Ovary (tissue), 9 donors: ENCODE results near the gene ADCY1. TPM values are rescaled to one million over a fixed set of nuclear protein-coding genes. Genes with fewer than 3 reads are reported as not detected.

Experiments
- DNase-seq, 5 donors: peaks; one replicate each; pipeline ENCODE4 v3.0.0-alpha.2; 2019 to 2020
- H3K27ac ChIP-seq, 2 donors: fragments of 200-600 bp; one replicate each; pipeline versions ENCODE4 v1.5.1 to v1.8.0; 2019 to 2022
- H3K27me3 ChIP-seq: fragments of 200-600 bp; one replicate; pipeline ENCODE4 v1.8.0; 2022
- H3K36me3 ChIP-seq: fragments of 200-600 bp; sonication (generic); one replicate; pipeline ENCODE4 v1.5.1; 2019
- H3K4me1 ChIP-seq: one replicate; pipeline ENCODE4 v1.8.1; 2013; ENCODE audit warnings: mild to moderate bottlenecking, moderate library complexity; ENCODE audit not compliant: insufficient read depth
- H3K4me3 ChIP-seq: fragments of 200-600 bp; sonication (generic); one replicate; pipeline ENCODE4 v1.5.1; 2017
- H3K9me3 ChIP-seq, 2 donors: fragments of 200-600 bp in 1 of 2; sonication (generic) in 1 of 2; one replicate each; pipeline versions ENCODE4 v1.5.1 to v1.8.1; 2013 to 2019; ENCODE audit warnings: mild to moderate bottlenecking in 1 of 2, moderate library complexity in 1 of 2
- CTCF ChIP-seq, 3 donors: fragments of 450-650 bp in 2 of 3; fragments of 200-600 bp in 1 of 3; IDR thresholded peaks; one replicate each; pipeline versions ENCODE4 v1.5.1 to v1.8.0; 2016 to 2022; ENCODE audit warnings: antibody characterized with exemption in 3 of 3, mild to moderate bottlenecking in 1 of 3
- EP300 ChIP-seq: sonication (generic); formaldehyde crosslinking; IDR thresholded peaks from one replicate; pipeline ENCODE4 v1.6.1; 2017; ENCODE audit warnings: antibody characterized with exemption
- POLR2A ChIP-seq: fragments of 450-650 bp; IDR thresholded peaks from one replicate; pipeline ENCODE4 v1.6.1; 2017; ENCODE audit warnings: antibody characterized with exemption, mild to moderate bottlenecking, moderate library complexity
- WGBS, 3 donors: extraction: QIAGEN DNeasy Blood & Tissue Kit in 1 of 3; methylation state at CpG; one replicate each; pipeline versions ENCODE4 v1.1.5 to v1.1.7; 2013 to 2017; 5-methylcytosine and 5-hydroxymethylcytosine counted together
- intact Hi-C, 4 donors: fragments of 100-400 bp; cut with DNase I; formaldehyde crosslinking; loops; one replicate each; pipeline versions ENCODE4 v1.11.0 to v1.15.1; 2022 to 2023
- polyA plus RNA-seq, 2 donors: library from polyadenylated mRNA; stranded (reverse); fragments of 200-250 nt in 1 of 2; fragments of 350-450 nt in 1 of 2; fragmentation: Illumina TruSeq in 1 of 2; extraction: RNeasy Lipid Tissue Mini Kit (QIAGEN cat#74804) in 1 of 2; gene quantifications; one replicate each; pipeline ENCODE4 v1.2.3, GENCODE V29; 2013 to 2014
- total RNA-seq, 7 donors: library from RNA; depleted of rRNA in 2 of 7; stranded (reverse); fragments of >200 nt in 2 of 7; fragmentation: NEBNext Ultra II Directional in 3 of 7; extraction: Animal tissue kit (Norgen Biotek cat#: 25700) in 3 of 7; gene quantifications; one replicate each; pipeline versions ENCODE4 v1.1.0 to v1.2.4, GENCODE V29; 2016 to 2023
- donor health status: DM: no; HTN: no; CAD: no; lungs with moderate emphysema.
- donor health status: DM: no; HTN: no; CAD: no.
- donor health status: Bipolar disorder and iron deficiency.
- donor health status: DM: yes; HTN: yes; CAD: no.
- donor health status: DM: no; HTN: no; CAD: no.
- donor health status: DM: yes; HTN: yes; CAD: no.

Gene ADCY1
- total and polyA plus RNA-seq, 9 donors: 0.40 to 3.7 (median 1.7) TPM

- intact Hi-C loops: no loop called here
- 81 to 86% (median 85%) methylated on average over 10 of the region's 10 CpGs for WGBS, 3 donors
- H3K27ac ChIP-seq: no peak overlapping the region
- no peaks in the 10 kb centered on the region for H3K36me3 ChIP-seq
- DNase-seq: no peak
- no peaks in the 10 kb centered on the region for H3K27me3 ChIP-seq
- H3K4me3 ChIP-seq: no peak overlapping the region
- no peaks in the 10 kb centered on the region for H3K9me3 ChIP-seq
- TF ChIP-seq CTCF (IDR thresholded peaks at IDR 0.05): no peak
- TF ChIP-seq EP300: no peak
- TF ChIP-seq POLR2A: no peak
- no peaks in the 10 kb centered on the region for H3K4me1 ChIP-seq
Measured at GRCh38 chr7:45689011-45689796, 115.0 kb downstream of the ADCY1 start.

- Histone ChIP-seq H3K27ac (no peak overlapping the region), H3K4me3 (no peak overlapping the region), H3K27me3 (no peaks in the 10 kb centered on the region), H3K4me1 (no peaks in the 10 kb centered on the region), H3K36me3 (no peaks in the 10 kb centered on the region), H3K9me3 (no peaks in the 10 kb centered on the region)
- WGBS, 3 donors: 88 to 90% (median 90%) methylated on average over 15 of the region's 15 CpGs
- intact Hi-C loops: no loop called here
- TF ChIP-seq EP300 (no peak), CTCF (IDR thresholded peaks at IDR 0.05) (no peak), POLR2A (no peak)
- peak in 2 of 5 donors; percentile 2 to 5 for DNase-seq
Measured at GRCh38 chr7:45689797-45690761, 115.9 kb downstream of the ADCY1 start.

- Histone ChIP-seq H3K27me3 (no peaks in the 10 kb centered on the region), H3K4me3 (no peak overlapping the region), H3K9me3 (no peaks in the 10 kb centered on the region), H3K4me1 (no peaks in the 10 kb centered on the region), H3K27ac (no peak overlapping the region), H3K36me3 (no peaks in the 10 kb centered on the region)
- no peak for DNase-seq
- TF ChIP-seq POLR2A (no peak), EP300 (no peak), CTCF (IDR thresholded peaks at IDR 0.05) (no peak)
- intact Hi-C loops: no loop called here
Measured at GRCh38 chr7:45690762-45691150, 116.6 kb downstream of the ADCY1 start.

- Histone ChIP-seq H3K27ac (no peak overlapping the region), H3K27me3 (no peaks in the 10 kb centered on the region), H3K4me3 (no peak overlapping the region), H3K4me1 (no peaks in the 10 kb centered on the region), H3K9me3 (no peaks in the 10 kb centered on the region), H3K36me3 (no peaks in the 10 kb centered on the region)
- TF ChIP-seq CTCF (IDR thresholded peaks at IDR 0.05): no peak
- no peak for TF ChIP-seq EP300
- no peak for TF ChIP-seq POLR2A
- 82 to 94% (median 91%) methylated on average over 6 of the region's 6 CpGs for WGBS, 3 donors
- no peak for DNase-seq
- intact Hi-C loops: no loop called here
Measured at GRCh38 chr7:45691155-45691656, 117.0 kb downstream of the ADCY1 start.
